ENCODE data around the gene SKP1.
"Not testable (repeated sequence)": the region's sequence is repeated elsewhere in the genome, so short reads cannot be mapped to it uniquely, and the experiment has no call there.

The SKP1 gene

DNA sequence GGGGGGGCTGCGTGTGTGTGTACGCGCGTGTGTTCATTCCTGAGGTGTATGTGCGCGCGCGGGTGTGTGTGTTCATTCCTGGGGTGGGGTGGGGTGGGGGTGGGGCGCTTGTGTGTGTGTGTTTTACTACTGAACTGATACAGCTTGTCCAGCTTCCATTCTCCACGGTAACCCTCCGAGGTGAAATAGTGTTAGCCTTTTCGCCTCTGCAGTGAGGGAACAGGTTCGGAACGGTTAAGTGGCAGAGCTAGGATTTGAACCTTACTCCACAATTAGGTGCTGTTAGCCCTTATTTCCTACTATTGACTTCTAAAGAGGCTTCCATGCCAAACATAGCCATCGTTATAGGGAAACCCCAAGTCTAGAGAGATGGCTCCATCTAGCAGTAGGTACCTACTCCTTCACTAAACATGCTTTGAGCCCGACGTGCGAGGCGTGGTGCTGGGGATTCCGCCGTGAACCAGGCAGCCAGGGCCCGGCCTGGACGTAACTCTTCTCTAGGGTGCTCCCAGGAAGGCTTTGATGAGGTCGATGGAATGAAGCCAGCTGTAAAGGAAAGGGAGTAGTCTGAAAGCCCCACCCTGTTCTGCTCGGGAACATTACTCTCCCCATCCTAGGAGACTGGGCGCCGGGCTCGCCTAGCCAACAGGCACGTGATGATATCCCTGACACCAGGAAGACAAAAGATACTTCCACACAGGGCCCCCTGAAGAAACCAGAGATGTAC, 782 bp upstream of the SKP1 start:
- DNase-seq (ENCODE audit: low read depth): no peak

GRCh38 chr5:134175921-134176510, 734 bp downstream of the SKP1 start:
- no peak for DNase-seq (ENCODE audit: low read depth)

DNA sequence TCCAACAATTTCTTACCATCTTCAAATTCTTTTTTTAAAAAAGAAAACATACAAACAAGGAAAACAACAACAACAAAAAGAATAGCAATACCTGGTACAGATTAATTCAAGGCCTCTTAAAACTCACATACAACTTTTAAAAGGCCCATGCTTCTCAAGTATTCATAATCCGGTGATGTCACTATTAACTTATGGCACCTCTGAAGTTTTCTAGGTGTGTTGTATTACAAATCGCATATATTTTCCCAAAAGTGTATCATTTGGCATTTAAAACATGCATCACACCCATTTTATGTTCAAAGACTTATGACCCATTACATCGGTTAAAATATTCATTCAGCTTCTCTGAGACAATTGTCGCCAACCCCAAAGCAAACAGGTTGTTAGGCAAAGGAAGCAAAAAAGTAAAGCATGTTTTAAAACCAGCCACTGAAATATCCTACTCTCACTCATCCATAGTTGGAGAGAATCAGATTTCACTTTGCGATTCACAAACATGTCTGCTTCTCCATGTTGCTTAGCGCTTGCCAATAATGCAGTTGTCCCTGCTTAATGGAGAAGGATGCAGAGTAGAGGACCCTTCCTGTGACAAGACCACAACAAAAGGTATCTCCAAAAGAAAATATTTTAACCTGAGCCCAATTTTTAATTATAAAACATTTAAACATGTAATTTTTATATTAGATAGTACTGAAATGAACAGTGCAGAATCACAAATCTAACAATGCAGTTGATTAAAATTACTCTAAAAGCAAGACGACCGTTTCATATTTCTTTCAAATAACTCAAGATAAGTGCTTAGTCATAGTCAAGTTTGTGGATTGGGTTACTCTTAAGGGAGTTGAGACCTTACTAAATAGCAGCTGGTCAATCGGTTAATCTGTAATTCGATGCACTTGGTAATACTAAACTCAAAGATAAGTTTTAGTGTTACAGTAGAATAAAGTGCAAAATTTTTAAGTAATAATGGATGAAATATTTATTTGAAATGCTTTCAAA, 1.6 kb downstream of the SKP1 start:
- no peak for DNase-seq (ENCODE audit: low read depth)

DNA sequence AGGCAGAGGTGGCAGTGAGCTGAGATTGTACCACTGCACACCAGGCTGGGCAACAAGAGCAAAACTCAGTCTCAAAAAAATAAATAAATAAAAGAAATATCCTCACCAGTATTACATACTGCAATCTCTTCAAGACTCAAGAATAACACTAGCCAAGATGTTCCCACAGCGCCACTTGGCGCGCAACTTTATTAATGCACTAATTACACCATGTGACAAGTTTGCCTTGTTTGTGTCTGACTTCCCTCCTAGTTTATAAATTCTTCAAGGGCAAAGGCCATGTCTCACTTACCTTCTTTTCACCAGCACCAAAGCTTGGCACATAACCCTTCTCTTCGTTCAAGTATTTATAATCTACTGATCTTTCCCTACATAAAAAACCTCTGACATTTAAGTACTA, 4.8 kb downstream of the SKP1 start:
- DNase-seq (ENCODE audit: low read depth): no peak

DNA sequence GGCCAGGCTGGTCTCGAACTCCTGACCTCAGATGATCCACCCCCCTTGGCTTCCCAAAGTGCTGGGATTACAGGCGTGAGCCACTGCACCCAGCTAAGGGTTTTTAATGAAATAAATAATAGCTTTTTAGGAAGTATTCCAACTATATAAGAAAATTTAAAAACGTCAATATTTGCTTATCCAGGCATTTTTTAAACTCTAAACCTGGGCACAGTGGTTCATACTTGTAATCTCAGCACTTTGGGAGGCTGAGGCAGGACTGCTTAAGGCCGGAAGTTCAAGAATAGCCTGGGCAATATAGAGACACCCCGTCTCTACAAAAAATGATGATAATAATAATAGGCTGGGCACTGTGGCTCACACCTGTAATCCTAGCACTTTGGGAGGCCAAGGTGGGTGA, 14.2 kb downstream of the SKP1 start:
- DNase-seq (ENCODE audit: low read depth): no peak

DNA sequence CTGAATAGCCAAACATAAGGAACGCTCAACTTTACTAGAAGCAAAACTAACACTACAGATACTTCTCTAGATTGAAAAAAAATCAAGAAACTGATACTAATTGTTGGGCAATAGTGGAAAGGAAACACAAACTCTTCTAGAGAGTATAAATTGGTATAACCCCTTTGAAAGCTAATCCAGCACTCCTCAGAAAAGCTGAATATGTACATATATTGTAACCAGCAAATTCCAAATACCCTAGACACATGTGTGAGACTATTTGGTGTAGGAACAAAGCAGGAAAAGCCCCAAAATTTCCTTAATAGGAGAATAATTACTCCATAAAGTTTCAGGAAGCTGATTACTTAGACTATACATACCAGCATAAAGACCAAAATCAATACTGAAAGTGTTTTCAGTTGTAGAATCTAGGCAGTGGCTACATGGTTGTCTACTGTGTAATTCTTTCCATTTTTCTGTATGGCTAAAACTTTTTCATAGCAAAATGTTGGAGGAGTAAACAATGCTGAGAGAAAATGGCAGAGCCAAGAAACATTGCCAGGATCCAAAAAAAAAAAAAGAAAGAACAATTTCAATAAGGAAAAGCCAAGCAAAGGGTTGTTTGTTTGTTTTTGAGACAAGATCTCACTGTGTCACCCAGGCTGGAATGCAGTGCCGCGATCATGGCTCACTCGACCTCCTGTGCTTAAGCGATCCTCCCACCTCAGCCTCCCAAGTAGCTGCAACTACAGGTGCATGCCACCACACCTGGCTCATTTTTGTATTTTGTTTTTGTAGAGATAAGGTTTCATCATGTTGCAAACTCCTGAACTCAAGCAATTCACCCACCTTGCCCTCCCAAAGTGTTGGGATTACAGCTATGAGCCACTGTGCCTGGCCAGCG, 15.0 kb downstream of the SKP1 start:
- no peak for DNase-seq (ENCODE audit: low read depth)

- DNase-seq (ENCODE audit: low read depth): no peak
Observed at GRCh38 chr5:134153657-134154056, 23.1 kb downstream of the SKP1 start.

DNA sequence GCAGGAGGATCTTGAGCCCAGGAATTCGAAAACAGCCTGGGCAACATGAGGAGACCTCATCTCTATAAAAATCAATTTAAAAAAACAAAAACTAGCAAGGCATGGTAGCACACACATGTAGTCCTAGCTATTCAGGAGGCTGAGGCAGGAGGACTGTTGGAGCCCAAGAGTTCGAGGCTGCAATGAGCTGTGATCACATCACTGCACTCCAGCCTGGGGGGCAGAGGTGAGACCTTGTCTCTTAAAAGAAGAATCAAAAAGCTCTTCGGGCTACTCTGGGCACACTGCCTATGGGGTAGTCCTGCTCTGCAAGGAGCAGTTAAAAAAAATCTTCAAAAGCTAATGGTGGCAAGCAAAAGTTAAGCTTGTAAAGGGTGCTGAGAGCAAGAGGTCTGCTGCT, 23.5 kb downstream of the SKP1 start:
- no peak for DNase-seq (ENCODE audit: low read depth)

DNA sequence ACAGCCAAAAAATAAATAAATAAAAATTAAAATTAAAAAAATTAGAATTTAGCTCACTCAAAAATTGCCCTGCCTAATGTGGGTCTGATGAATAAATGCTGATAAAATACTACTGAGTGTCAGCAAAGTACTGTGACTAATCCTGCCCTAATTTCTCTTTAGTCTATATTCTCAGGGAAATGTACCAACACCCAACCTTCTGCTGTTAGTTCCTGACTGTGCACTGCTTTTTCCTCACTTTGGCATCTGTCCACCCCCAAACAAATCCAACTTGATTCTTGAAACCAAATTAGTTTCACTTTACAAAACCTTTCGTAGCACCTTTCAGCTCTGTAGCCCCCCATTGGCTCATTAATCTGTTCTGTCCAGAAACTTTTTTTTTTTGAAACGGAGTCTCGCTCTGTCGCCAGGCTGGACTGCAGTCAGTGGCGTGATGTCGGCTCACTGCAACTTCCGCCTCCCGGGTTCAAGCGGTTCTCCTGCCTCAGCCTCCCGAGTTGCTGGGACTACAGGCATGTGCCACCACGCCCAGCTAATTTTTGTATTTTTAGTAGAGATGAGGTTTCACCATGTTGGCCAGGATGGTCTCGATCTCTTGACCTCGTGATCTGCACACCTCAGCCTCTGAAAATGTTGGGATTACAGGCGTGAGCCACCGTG, 24.4 kb downstream of the SKP1 start:
- DNase-seq (ENCODE audit: low read depth): not testable (repeated sequence)

- DNase-seq (ENCODE audit: low read depth): no peak
Observed at GRCh38 chr5:134151723-134152122, 25.0 kb downstream of the SKP1 start.

DNA sequence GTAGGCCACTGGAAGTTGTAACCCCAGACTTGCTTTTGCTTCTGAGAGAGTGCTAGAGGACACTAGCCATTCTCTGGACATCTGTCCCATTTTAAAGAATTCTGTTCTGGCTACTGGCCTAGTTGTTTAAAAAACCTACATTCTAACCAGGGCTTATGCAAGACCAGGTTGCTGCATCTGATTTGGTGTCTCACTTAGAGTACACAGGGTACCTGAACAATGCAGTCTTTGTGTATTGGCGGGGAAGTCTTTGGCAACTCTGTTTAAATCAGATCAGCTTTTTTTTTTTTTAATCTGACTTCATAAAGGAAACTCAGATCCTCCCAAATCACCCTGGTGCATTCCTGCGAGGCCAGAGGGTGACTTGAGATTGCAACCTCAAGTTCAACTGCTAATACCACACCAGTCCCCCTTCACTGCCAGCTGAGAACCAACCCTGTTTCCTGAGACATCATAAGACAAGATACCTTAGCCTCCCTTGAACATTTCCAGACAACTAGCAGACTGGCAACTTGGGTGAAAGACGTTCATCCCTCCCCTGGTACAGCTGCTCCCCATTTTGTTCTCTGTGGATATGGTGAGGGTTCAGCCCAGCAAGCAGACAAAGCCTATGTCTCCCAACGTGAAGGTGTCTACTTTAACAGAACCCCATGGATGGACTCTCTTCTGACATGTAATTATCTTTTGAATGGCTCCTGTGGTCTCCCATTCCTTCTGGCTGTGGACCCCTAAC, 27.0 kb downstream of the SKP1 start:
- DNase-seq (ENCODE audit: low read depth): no peak

DNA sequence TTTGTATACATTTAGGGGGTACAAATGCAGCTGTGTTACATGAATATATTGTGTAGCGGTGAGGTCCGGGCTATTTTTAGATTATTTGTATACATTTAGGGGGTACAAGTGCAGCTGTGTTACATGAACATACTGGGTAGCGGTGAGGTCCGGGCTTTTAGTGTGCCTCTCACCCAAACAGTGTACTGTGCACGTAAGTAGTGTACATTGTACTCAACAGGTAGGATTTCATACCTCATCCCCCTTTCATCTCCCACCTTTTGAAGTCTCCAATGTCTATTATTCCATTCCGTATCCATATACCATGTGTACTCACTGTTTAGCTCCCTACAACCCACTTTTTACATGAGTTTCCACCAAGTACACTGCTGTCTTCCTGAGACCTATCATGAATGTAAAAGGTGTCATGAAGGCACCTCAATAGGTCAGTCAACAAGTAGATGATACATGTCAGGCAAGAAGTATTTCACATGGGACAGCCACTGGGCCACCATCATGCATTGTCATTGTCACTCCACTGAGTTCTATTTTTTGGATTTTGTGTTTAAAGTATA, 27.7 kb downstream of the SKP1 start:
- no peak for DNase-seq (ENCODE audit: low read depth)

DNA sequence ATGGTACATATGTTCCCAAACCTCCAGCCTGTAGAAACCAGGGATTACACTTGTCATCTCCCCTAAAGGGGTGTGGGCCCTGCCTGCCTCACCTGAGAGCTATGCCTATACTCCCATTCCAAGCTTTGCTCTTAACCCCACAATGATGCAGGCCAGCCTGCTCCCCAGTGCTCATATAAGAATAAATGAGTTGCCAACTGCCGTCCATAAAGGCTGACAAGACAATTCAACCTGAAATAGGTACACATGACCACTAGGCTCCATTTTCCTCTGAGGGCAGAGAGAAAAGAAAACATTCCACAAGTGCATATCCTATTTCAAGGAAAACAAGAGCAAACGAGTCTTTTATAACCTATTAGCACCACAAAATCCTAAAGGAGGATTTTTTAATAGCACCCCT, 28.4 kb downstream of the SKP1 start:
- DNase-seq (ENCODE audit: low read depth): no peak

DNA sequence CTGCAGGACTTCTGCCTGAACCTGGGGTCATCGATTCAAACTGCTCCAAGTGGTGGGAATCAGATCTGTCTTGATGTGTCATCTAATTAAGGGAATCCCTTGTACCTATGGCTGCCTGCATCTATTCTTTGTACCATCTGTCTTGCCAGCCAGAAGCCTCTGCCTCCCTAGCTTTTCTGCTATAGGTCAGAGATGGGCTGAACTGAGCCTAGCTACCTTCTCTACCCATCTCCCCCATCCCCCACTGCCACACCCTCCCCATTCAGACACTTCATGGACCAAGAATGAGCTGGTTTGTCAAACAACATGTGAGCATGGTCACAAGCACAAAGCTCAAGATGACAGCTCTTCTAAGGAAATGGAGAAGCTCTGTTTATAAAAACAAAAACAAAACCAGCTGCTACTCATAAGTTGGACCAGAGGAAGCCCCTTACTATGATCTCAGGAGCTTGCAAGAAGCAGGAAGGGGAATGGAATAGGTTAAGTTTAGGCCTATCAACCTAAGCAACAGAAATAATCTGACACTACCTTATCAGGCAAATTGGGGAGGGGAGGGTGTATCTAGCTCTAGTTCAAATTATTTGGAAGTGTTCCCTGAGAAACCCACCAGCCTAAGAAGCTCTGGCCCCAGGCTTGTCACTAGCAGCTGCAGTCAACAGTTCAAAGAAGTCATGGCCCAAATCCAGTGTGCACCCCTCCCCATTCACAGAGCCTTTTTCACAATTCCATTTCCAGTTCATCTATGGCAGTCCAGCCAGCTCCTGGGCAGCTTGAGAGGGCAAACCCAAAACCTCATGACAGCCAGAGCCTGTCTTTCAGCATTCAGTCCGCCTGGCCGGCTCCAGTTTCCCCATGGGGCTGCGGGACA, 29.9 kb downstream of the SKP1 start:
- DNase-seq (ENCODE audit: low read depth): no peak

DNA sequence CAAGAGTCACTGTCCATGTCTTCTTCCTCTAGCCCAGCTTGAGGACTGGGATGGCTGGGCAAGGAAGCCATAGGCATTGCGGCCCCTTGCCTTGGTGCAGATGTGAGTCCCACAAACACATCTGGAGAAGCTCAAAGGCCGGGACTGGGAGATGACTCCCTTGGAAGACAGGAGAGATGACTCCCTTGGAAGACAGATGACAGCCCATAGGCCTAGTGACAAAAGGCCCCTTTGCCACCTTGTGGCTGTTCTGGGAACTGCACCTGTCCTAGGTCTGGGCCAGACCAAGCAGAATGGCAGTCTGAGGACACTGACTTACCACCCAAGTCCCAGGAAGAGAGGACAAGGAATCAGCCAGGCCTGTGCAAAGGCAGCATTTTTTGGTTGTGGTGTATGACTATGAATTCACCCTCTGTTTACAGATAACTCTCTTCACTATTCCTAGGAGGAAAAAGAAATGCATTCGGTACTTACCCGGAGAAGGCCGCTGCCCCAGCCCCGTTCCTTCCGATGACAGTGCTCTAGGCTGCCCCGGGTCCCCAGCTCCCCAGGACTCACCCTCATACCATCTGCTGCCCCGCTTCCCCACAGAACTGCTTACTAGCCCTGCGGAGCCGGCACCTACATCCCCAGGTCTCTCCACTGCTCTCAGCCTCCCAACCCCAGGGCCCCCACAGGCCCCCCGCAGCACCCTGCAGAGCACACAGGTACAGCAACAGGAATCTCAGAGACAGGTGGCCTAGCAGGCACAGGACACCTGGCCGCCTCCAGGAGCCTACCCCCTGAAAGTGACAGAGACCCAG, 30.8 kb downstream of the SKP1 start:
- DNase-seq (ENCODE audit: low read depth): peak; percentile 25

GRCh38 chr5:134145041-134145757, 31.6 kb downstream of the SKP1 start:
- no peak for DNase-seq (ENCODE audit: low read depth)

Data from GM04503 (cell line).